A673 (cell line): ENCODE data around the gene RPTOR. TPM values are rescaled to one million over a fixed set of nuclear protein-coding genes. Genes with fewer than 3 reads are reported as not detected.

Experiments
- BruUV-seq: library from RNA; stranded (reverse); fragments of 400-500 nt; replicated peaks from 2 replicates; lab custom pipeline; 2021; lab: Mats Ljungman, UMichigan
- CTCF ChIA-PET: fragments of 300-600 bp; sonication (Branson Sonifier 250); formaldehyde crosslinking; loops from one replicate; lab custom pipeline; 2022; ENCODE audit warnings: antibody characterized with exemption; lab: Charles Lee
- POLR2A ChIA-PET: fragments of 300-600 bp; sonication (Branson Sonifier 250); formaldehyde crosslinking; loops from one replicate; lab custom pipeline; 2022; ENCODE audit warnings: antibody characterized with exemption; ENCODE audit not compliant: low non-redundant PET; lab: Charles Lee
- DNase-seq: peaks from one replicate; pipeline ENCODE4 v3.0.0-alpha.2; 2015; ENCODE audit warnings: low spot score
- H3K27ac ChIP-seq: fragments of 200-600 bp; sonication (generic); 2 replicates; pipeline ENCODE4 v1.5.1; 2016; ENCODE audit warnings: mixed run types, low read depth, mild to moderate bottlenecking, mixed read lengths, antibody characterized with exemption, low read length; ENCODE audit not compliant: poor library complexity, severe bottlenecking
- H3K27me3 ChIP-seq: fragments of 200-600 bp; sonication (generic); replicated peaks from 2 replicates; pipeline ENCODE4 v1.6.1; 2017; ENCODE audit warnings: mixed run types, low read depth, mild to moderate bottlenecking, mixed read lengths, antibody characterized with exemption, low read length; ENCODE audit not compliant: insufficient read depth, poor library complexity
- H3K36me3 ChIP-seq: fragments of 200-600 bp; sonication (generic); 2 replicates; pipeline ENCODE4 v1.6.1; 2016; ENCODE audit warnings: mixed run types, mild to moderate bottlenecking, mixed read lengths, antibody characterized with exemption, low read length; ENCODE audit not compliant: insufficient read depth, poor library complexity, severe bottlenecking
- H3K4me1 ChIP-seq: fragments of 200-600 bp; sonication (generic); 2 replicates; pipeline ENCODE4 v1.6.1; 2017; ENCODE audit warnings: mixed run types, mild to moderate bottlenecking, mixed read lengths, antibody characterized with exemption, low read length; ENCODE audit not compliant: insufficient read depth, poor library complexity, severe bottlenecking
- H3K4me3 ChIP-seq: fragments of 200-600 bp; sonication (generic); 2 replicates; pipeline ENCODE4 v1.5.1; 2016; ENCODE audit warnings: low read depth, mixed run types, mild to moderate bottlenecking, mixed read lengths, low read length; ENCODE audit not compliant: poor library complexity, severe bottlenecking
- H3K9me3 ChIP-seq: fragments of 200-600 bp; sonication (generic); 2 replicates; pipeline ENCODE4 v1.6.1; 2016; ENCODE audit warnings: mixed run types, low read depth, mild to moderate bottlenecking, mixed read lengths, antibody characterized with exemption, low read length; ENCODE audit not compliant: poor library complexity, severe bottlenecking
- EZH2 ChIP-seq: fragments of 200-600 bp; sonication (generic); IDR thresholded peaks from 2 replicates; pipeline ENCODE4 v1.6.1; 2017; ENCODE audit warnings: borderline replicate concordance, low read depth, mild to moderate bottlenecking, mixed read lengths, antibody characterized with exemption, low read length; ENCODE audit not compliant: poor library complexity, severe bottlenecking
- intact Hi-C: fragments of 100-400 bp; cut with micrococcal nuclease; formaldehyde crosslinking; loops from one replicate; pipeline ENCODE4 v1.10.0; 2022; ENCODE audit not compliant: unreplicated experiment
- total RNA-seq: library from RNA; stranded (reverse); gene quantifications from 2 replicates; pipeline ENCODE4 v1.2.3, GENCODE V29; 2021
- TF ChIP-seq, protein P1 (sequence below): fragments of 300-800, 200-600 bp; sonication (generic); conservative IDR thresholded peaks from 2 replicates; pipeline ENCODE4 v1.5.1; 2017; ENCODE audit warnings: low read depth, mild to moderate bottlenecking, antibody characterized with exemption, low read length, moderate library complexity, mixed read lengths

RPTOR gene
- total RNA-seq, 1 experiment from 2014 or later: 55.2 TPM

DNA sequence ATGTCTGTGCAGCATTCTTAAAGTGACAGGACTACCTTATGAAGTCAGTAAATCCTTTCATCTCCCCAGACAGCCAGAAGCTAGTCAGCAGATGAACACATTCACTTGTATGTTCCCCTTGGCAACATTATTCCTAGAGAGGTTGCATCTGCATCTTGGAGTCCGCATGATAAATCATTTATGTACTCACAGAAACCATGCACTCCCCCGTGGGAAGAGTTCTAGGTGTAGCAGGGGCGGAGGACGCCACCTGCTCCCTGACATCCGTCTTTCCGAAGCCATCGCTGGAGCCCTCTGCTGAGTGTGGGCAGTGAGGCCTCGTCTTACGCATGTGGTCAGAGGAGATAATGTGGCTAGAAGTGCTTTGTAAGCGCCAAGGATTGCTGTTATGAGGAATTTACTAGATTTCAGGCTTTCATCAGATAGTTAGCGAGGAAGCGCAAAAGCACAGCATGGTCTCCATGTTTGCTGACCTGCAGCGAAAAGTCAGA, 144.5 kb downstream of the RPTOR start:
- TF ChIP-seq, protein P1, sequence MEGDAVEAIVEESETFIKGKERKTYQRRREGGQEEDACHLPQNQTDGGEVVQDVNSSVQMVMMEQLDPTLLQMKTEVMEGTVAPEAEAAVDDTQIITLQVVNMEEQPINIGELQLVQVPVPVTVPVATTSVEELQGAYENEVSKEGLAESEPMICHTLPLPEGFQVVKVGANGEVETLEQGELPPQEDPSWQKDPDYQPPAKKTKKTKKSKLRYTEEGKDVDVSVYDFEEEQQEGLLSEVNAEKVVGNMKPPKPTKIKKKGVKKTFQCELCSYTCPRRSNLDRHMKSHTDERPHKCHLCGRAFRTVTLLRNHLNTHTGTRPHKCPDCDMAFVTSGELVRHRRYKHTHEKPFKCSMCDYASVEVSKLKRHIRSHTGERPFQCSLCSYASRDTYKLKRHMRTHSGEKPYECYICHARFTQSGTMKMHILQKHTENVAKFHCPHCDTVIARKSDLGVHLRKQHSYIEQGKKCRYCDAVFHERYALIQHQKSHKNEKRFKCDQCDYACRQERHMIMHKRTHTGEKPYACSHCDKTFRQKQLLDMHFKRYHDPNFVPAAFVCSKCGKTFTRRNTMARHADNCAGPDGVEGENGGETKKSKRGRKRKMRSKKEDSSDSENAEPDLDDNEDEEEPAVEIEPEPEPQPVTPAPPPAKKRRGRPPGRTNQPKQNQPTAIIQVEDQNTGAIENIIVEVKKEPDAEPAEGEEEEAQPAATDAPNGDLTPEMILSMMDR: no peak
- TF ChIP-seq EZH2: no peak
- H3K36me3 ChIP-seq: no peaks in the 10 kb centered on the region
- CTCF ChIA-PET: no interaction called here
- intact Hi-C loops: no loop called here
- no peaks in the 10 kb centered on the region for H3K4me1 ChIP-seq
- no peaks in the 10 kb centered on the region for H3K9me3 ChIP-seq
- H3K4me3 ChIP-seq: no peak overlapping the region
- H3K27me3 ChIP-seq: no peaks in the 10 kb centered on the region
- DNase-seq: no peak
- no peak overlapping the region for H3K27ac ChIP-seq
- POLR2A ChIA-PET: no interaction called here
- BruUV-seq: no TSS peak

DNA sequence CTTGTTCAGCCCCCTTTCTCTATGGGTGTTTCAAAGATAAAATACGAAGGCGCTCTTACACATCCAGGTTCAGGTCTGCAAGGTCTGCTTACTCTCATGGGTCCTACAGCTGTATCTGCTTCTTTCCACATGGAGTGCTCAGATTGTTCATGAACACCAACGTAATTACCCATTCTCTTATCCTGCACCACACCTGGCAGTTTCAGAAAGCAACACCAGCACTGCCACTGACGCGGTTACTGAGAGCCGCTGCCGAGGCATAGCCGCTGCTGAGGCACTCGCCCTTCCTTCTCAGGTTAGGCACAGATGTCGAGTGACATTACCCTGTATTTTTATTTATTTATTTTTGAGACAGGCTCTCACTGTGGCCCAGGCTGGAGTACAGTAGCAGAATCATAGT, 147.1 kb downstream of the RPTOR start:
- H3K4me3 ChIP-seq: no peak overlapping the region
- POLR2A ChIA-PET: no interaction called here
- H3K4me1 ChIP-seq: no peaks in the 10 kb centered on the region
- no peaks in the 10 kb centered on the region for H3K36me3 ChIP-seq
- BruUV-seq: no TSS peak
- no peaks in the 10 kb centered on the region for H3K27me3 ChIP-seq
- DNase-seq: no peak
- H3K27ac ChIP-seq: no peak overlapping the region
- no peak for TF ChIP-seq EZH2
- TF ChIP-seq, protein P1: no peak
- intact Hi-C loops: no loop called here
- CTCF ChIA-PET: no interaction called here
- no peaks in the 10 kb centered on the region for H3K9me3 ChIP-seq

DNA sequence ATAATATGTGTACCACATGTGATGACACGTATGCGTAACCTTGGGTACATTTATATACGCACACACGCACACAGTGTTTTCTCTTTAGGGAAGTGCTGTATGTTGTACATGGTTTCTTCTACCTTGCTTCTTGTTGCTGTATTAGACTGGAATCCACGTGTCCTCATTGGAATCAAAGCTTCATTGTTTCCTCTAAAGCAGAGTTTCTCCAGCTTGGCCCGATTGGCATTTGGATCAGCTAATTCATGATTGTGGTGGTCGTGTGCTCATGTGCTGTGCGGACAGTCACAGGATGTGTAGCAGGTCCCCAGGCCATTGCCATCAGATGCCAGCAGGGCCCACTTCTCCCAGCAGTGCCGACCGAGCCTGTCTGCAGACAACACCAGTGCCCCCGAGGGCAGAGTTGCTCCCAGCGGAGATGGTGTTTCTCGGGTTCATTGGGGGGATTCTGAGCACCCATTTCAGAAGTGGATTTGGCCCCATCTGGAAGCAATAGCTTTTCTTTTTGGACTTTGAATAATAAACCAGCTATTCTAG, 148.4 kb downstream of the RPTOR start:
- no peaks in the 10 kb centered on the region for H3K4me1 ChIP-seq
- no peak for DNase-seq

More for the DNA sequence above, 148.4 kb downstream of the RPTOR start:
- POLR2A ChIA-PET: no interaction called here
- no peak overlapping the region for H3K4me3 ChIP-seq
- no peak overlapping the region for H3K27ac ChIP-seq
- no peaks in the 10 kb centered on the region for H3K27me3 ChIP-seq
- no peaks in the 10 kb centered on the region for H3K9me3 ChIP-seq
- BruUV-seq: no TSS peak
- CTCF ChIA-PET: no interaction called here
- TF ChIP-seq EZH2: no peak
- TF ChIP-seq, protein P1: no peak
- no peaks in the 10 kb centered on the region for H3K36me3 ChIP-seq
- intact Hi-C loops: no loop called here
